Lung (tissue), 12 donors: Measurements from ENCODE around the gene PROCA1. TPM values are rescaled to one million over a fixed set of nuclear protein-coding genes. Genes with fewer than 3 reads are reported as not detected.

Source experiments
- ATAC-seq: fragments of 200-7000 bp; cut with Tn5 transposase; one replicate; pipeline ENCODE4 v1.9.1; 2020; ENCODE audit warnings: moderate number of reproducible peaks; ENCODE audit not compliant: insufficient read depth, low FRiP score
- DNase-seq, 3 donors: peaks; one replicate each; pipeline ENCODE4 v3.0.0-alpha.2; 2013 to 2017
- H3K27ac ChIP-seq, 2 donors: one replicate each; pipeline ENCODE4 v1.5.1; 2013; ENCODE audit warnings: mild to moderate bottlenecking in 2 of 2, moderate library complexity in 2 of 2, control low read depth in 1 of 2, inconsistent platforms in 1 of 2, low read depth in 1 of 2, low read length in 1 of 2
- H3K27me3 ChIP-seq, 3 donors: one replicate each; pipeline ENCODE4 v1.5.1; 2013; ENCODE audit warnings: low read length in 2 of 3; ENCODE audit not compliant: control insufficient read depth in 3 of 3, insufficient read depth in 3 of 3
- H3K36me3 ChIP-seq, 4 donors: one replicate each; pipeline ENCODE4 v1.5.1; 2013; ENCODE audit warnings: low read length in 4 of 4, mild to moderate bottlenecking in 1 of 4, moderate library complexity in 1 of 4; ENCODE audit not compliant: control insufficient read depth in 4 of 4, insufficient read depth in 4 of 4
- H3K4me1 ChIP-seq, 5 donors: one replicate each; pipeline ENCODE4 v1.5.1; 2013; ENCODE audit warnings: low read length in 5 of 5, mild to moderate bottlenecking in 2 of 5, moderate library complexity in 1 of 5; ENCODE audit not compliant: control insufficient read depth in 5 of 5, insufficient read depth in 5 of 5
- H3K4me3 ChIP-seq: one replicate; pipeline ENCODE4 v1.5.1; 2013; ENCODE audit warnings: mild to moderate bottlenecking, control low read depth, moderate library complexity
- H3K9ac ChIP-seq, 2 donors: one replicate each; pipeline ENCODE4 v1.5.1; 2013; ENCODE audit warnings: low read length in 2 of 2, control low read depth in 1 of 2; ENCODE audit not compliant: insufficient read depth in 1 of 2
- H3K9me3 ChIP-seq, 4 donors: one replicate each; pipeline ENCODE4 v1.5.1; 2013; ENCODE audit warnings: low read length in 3 of 4, mild to moderate bottlenecking in 1 of 4, moderate library complexity in 1 of 4; ENCODE audit not compliant: control insufficient read depth in 4 of 4, insufficient read depth in 3 of 4
- CTCF ChIP-seq: IDR thresholded peaks from 2 replicates; pipeline ENCODE4 v1.5.1; 2012; ENCODE audit warnings: mild to moderate bottlenecking; ENCODE audit errors: control extremely low read depth, extremely low read depth
- WGBS, 2 donors: extraction: QIAGEN DNeasy Blood & Tissue Kit; methylation state at CpG; one replicate each; pipeline ENCODE4 v1.1.7; 2013; 5-methylcytosine and 5-hydroxymethylcytosine counted together
- polyA plus RNA-seq, 2 donors: library from polyadenylated mRNA; stranded (reverse); fragments of 200-250 nt; gene quantifications; one replicate each; pipeline ENCODE4 v1.2.1, GENCODE V29; 2013
- total RNA-seq, 2 donors: library from RNA; depleted of rRNA in 1 of 2; stranded (reverse); fragments of >200 nt in 1 of 2; gene quantifications; one replicate each; pipeline ENCODE4 v1.2.1, GENCODE V29; 2014 to 2021
- donor health status: control.
- donor health status: control.
- donor health status: Bipolar disorder and iron deficiency.
- donor health status: healthy.
- donor health status: DM: yes; HTN: yes; CAD: no.

PROCA1 gene
- total and polyA plus RNA-seq, 4 donors, result 1.2 to 3.7 (median 2.7) TPM

GRCh38 chr17:28748852-28749515, 37.3 kb upstream of the PROCA1 start:
- Histone ChIP-seq H3K9me3 (no peaks in the 10 kb centered on the region), H3K27me3 (no peaks in the 10 kb centered on the region), H3K4me3 (no peak overlapping the region), H3K9ac (no peak overlapping the region), H3K27ac (peak overlapping the region in 1 of 2 donors; percentile 43), H3K36me3 (peaks cover 0 to 44% (median 25%) of the 10 kb centered on the region in 4 donors), H3K4me1 (peaks cover 0 to 37% (median 16%) of the 10 kb centered on the region in 5 donors)
- no peak for DNase-seq
- no peak for TF ChIP-seq CTCF
- ATAC-seq, result no peak
- WGBS, 2 donors, result 62 to 87% methylated on average over 18 of the region's 18 CpGs

GRCh38 chr17:28747801-28748750, 36.4 kb upstream of the PROCA1 start:
- Histone ChIP-seq H3K4me1 (peaks cover 0 to 42% (median 16%) of the 10 kb centered on the region in 5 donors), H3K9me3 (no peaks in the 10 kb centered on the region), H3K27me3 (no peaks in the 10 kb centered on the region), H3K27ac (peak overlapping the region in 1 of 2 donors; percentile 29), H3K4me3 (no peak overlapping the region), H3K36me3 (peaks cover 0 to 44% (median 25%) of the 10 kb centered on the region in 4 donors), H3K9ac (no peak overlapping the region)
- no peak for ATAC-seq
- WGBS, 2 donors, result 77 to 93% methylated on average over 18 of the region's 18 CpGs
- no peak for TF ChIP-seq CTCF
- no peak for DNase-seq

GRCh38 chr17:28747051-28747691, 35.5 kb upstream of the PROCA1 start:
- Histone ChIP-seq H3K9ac (no peak overlapping the region), H3K4me1 (peaks cover 0 to 49% (median 16%) of the 10 kb centered on the region in 5 donors), H3K27me3 (no peaks in the 10 kb centered on the region), H3K36me3 (peaks cover 0 to 42% (median 25%) of the 10 kb centered on the region in 4 donors), H3K9me3 (no peaks in the 10 kb centered on the region), H3K4me3 (no peak overlapping the region), H3K27ac (peak overlapping the region in 1 of 2 donors; percentile 86)
- peak; percentile 69 to 86 (median 82) for DNase-seq
- peak; percentile 7 for ATAC-seq
- WGBS, 2 donors, result 39 to 65% methylated on average over 6 to 7 of the region's 7 CpGs
- TF ChIP-seq CTCF, result no peak
